Ovary (tissue), 3 donors: Measurements from ENCODE around the gene CELF4.

Source experiments
- EP300 ChIP-seq: sonication (generic); formaldehyde crosslinking; IDR thresholded peaks from one replicate; pipeline ENCODE4 v1.6.1; 2017; ENCODE audit warnings: antibody characterized with exemption
- POLR2A ChIP-seq: fragments of 450-650 bp; IDR thresholded peaks from one replicate; pipeline ENCODE4 v1.6.1; 2017; ENCODE audit warnings: antibody characterized with exemption, mild to moderate bottlenecking, moderate library complexity
- TF ChIP-seq, protein P1 (sequence below), 3 donors: fragments of 450-650 bp in 2 of 3; fragments of 200-600 bp in 1 of 3; IDR thresholded peaks; one replicate each; pipeline versions ENCODE4 v1.5.1 to v1.8.0; 2016 to 2022; ENCODE audit warnings: antibody characterized with exemption in 3 of 3, mild to moderate bottlenecking in 1 of 3
- donor health status: DM: no; HTN: no; CAD: no.

DNA sequence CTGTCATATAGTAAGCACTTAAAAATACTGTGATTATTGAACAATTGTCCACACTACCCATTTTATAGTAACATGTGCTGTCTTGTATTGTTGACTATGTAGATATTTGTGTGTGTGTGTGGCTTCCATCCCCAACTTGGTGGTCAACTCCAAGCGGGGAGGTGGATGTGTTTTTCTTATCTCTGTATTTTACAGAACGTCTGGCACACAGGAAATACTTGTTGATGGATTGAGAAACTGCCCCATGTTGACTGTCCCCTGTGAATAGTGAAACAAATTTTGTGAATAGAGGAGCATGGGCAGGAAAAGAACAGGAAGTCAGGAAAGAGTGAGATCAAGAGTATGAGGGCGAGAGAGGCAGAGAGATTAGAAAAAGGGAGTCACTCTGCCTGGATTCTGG is 83.6 kb downstream of the CELF4 start:
- no peak for TF ChIP-seq POLR2A
- TF ChIP-seq, protein P1, sequence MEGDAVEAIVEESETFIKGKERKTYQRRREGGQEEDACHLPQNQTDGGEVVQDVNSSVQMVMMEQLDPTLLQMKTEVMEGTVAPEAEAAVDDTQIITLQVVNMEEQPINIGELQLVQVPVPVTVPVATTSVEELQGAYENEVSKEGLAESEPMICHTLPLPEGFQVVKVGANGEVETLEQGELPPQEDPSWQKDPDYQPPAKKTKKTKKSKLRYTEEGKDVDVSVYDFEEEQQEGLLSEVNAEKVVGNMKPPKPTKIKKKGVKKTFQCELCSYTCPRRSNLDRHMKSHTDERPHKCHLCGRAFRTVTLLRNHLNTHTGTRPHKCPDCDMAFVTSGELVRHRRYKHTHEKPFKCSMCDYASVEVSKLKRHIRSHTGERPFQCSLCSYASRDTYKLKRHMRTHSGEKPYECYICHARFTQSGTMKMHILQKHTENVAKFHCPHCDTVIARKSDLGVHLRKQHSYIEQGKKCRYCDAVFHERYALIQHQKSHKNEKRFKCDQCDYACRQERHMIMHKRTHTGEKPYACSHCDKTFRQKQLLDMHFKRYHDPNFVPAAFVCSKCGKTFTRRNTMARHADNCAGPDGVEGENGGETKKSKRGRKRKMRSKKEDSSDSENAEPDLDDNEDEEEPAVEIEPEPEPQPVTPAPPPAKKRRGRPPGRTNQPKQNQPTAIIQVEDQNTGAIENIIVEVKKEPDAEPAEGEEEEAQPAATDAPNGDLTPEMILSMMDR (IDR thresholded peaks at IDR 0.05): no peak
- no peak for TF ChIP-seq EP300
